K562 (cell line): Measurements from ENCODE around the gene AFAP1. TPM values are rescaled to one million over a fixed set of nuclear protein-coding genes. Genes with fewer than 3 reads are reported as not detected.

ENCODE experiments used
- SAP30 ChIP-seq: fragments of 200-600 bp; sonication (generic); IDR thresholded peaks from 2 replicates; pipeline ENCODE4 v1.6.1; 2012; ENCODE audit warnings: borderline replicate concordance, low read depth, mild to moderate bottlenecking, moderate library complexity, low read length, control low read depth, inconsistent platforms; ENCODE audit not compliant: insufficient read depth, poor library complexity, severe bottlenecking
- SRSF9 ChIP-seq: fragments of 200-400 bp; formaldehyde crosslinking; IDR thresholded peaks from 2 replicates; pipeline ENCODE4 v1.6.1; 2017; ENCODE audit warnings: low read depth, low read length, borderline replicate concordance
- ZNF780A ChIP-seq: fragments of 250-450 bp; sonication (Bioruptor Pico); IDR thresholded peaks from 2 replicates; pipeline ENCODE4 v1.5.0; 2021; ENCODE audit warnings: mild to moderate bottlenecking
- polyA plus RNA-seq, 8 experiments: library from polyadenylated mRNA; depleted of rRNA in 4 of 8; stranded (reverse) in 5 of 8; unstranded in 3 of 8; fragments of >200 nt; fragmentation: Nextera tagmentation in 2 of 8; fragmentation: Illumina TruSeq in 1 of 8; extraction: Ambion mirVana in 2 of 8; extraction: Trizol in 1 of 8; gene quantifications; 2 replicates each; pipeline versions ENCODE4 v1.2.1 to v1.2.3, GENCODE V29; 2011 to 2014; ENCODE audit warnings: inconsistent platforms in 1 of 8, missing spikeins in 1 of 8
- total RNA-seq, 7 experiments: library from RNA; depleted of rRNA in 6 of 7; stranded (reverse); fragments of >200 nt in 6 of 7; fragmentation: Illumina TruSeq in 2 of 7; extraction: Trizol in 2 of 7; gene quantifications; 2 replicates each; pipeline versions ENCODE4 v1.2.1 to v1.2.3, GENCODE V29; 2011 to 2021; ENCODE audit warnings: low replicate concordance in 1 of 7
- TF ChIP-seq, protein P1 (sequence below), 2 experiments: fragments of 450-650 bp; IDR thresholded peaks; 2 replicates each; pipeline ENCODE4 v1.6.1; 2016; ENCODE audit warnings: mild to moderate bottlenecking in 2 of 2, borderline replicate concordance in 1 of 2, low read depth in 1 of 2, moderate library complexity in 1 of 2

Gene AFAP1
- total and polyA plus RNA-seq, 9 of the 15 experiments (the other 6 are each of a cell fraction or from before 2014, with no cell fraction given), result 0.07 to 0.42 (median 0.12) TPM; not detected in 1

DNA sequence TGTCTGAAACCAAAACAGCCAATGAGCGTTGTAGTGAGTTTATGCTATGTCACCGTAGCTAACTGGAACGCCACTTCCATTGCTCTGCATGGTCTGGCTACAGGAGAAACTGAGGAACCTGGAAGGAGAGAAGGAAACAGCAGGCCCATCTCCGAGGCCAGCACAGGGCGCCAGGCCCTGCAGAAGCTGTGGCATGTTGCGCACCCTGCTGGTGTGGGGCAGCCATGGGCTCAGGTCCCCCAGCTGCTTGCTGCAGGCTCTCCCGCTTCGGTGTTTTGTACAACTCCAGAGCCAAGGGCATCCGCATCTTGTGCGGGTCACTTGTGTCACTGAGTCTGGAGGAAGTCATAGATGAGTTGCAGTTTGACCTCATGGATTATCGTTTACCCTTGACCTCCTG, 89.2 kb downstream of the AFAP1 start (continued):
- TF ChIP-seq, protein P1, sequence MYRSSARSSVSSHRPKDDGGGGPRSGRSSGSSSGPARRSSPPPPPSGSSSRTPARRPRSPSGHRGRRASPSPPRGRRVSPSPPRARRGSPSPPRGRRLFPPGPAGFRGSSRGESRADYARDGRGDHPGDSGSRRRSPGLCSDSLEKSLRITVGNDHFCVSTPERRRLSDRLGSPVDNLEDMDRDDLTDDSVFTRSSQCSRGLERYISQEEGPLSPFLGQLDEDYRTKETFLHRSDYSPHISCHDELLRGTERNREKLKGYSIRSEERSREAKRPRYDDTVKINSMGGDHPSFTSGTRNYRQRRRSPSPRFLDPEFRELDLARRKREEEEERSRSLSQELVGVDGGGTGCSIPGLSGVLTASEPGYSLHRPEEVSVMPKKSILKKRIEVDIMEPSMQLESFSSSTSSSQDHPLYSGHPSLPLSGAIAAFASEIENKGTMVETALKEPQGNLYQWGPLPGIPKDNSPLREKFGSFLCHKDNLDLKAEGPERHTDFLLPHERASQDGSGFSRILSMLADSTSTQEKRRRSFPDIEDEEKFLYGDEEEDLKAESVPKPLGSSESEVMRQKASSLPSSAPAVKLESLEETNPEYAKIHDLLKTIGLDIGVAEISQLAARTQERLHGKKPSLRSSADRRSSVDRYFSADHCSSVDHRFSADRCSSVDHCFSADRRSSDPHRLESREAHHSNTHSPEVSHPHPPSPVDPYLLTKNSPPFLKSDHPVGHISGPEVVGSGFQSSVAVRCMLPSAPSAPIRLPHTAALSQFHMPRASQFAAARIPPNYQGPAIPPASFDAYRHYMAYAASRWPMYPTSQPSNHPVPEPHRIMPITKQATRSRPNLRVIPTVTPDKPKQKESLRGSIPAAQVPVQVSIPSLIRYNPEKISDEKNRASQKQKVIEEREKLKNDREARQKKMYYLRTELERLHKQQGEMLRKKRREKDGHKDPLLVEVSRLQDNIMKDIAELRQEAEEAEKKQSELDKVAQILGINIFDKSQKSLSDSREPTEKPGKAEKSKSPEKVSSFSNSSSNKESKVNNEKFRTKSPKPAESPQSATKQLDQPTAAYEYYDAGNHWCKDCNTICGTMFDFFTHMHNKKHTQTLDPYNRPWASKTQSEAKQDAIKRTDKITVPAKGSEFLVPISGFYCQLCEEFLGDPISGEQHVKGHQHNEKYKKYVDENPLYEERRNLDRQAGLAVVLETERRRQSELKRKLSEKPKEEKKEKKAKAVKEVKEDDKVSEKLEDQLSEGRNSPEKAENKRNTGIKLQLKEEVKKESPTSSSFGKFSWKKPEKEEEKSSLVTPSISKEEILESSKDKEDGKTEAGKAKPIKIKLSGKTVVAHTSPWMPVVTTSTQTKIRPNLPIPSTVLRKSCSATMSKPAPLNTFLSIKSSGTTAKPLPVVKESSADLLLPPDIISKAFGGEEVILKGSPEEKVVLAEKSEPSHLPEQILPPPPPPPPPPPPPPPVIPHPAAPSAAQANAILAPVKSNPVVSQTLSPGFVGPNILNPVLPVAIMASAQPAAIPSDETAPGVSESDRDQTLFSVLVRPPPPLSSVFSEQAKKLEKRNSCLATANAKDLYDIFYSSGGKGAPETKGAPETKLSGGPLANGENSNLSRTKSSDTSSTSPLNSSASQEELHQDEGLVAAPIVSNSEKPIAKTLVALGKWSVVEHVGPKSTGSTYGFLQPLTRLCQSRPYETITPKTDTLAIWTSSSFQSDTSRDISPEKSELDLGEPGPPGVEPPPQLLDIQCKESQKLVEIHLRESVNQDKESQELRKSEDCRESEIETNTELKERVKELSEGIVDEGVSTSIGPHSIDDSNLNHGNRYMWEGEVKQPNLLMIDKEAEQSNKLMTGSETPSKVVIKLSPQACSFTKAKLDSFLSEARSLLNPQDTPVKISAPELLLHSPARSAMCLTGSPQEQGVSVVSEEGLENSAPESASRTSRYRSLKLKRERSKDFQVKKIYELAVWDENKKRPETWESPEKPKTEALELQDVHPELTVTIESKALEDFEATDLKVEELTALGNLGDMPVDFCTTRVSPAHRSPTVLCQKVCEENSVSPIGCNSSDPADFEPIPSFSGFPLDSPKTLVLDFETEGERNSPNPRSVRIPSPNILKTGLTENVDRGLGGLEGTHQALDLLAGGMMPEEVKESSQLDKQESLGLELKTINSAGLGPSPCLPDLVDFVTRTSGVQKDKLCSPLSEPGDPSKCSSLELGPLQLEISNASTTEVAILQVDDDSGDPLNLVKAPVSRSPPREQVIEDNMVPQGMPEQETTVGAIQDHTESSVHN (IDR thresholded peaks at IDR 0.05; ENCODE audit: borderline replicate concordance in 1 of 2, low read depth in 1 of 2), result no peak
- TF ChIP-seq ZNF780A (CRISPR knock-in tag), result no peak
- TF ChIP-seq SRSF9, result no peak
- no peak for TF ChIP-seq SAP30
- TF ChIP-seq, all 486 proteins: peak for 7
